ENCODE measurements around the gene SLC4A5.

SLC4A5 gene

GRCh38 chr2:74228772-74229171 is 114.4 kb downstream of the SLC4A5 start:
- DNase-seq (ENCODE audit: insufficient read length, low spot score) (no peak), FAIRE-seq (no peak)
- TF ChIP-seq CTCF (IDR thresholded peaks at IDR 0.05; ENCODE audit: insufficient read depth, missing control alignments), result no peak

- DNase-seq (ENCODE audit: insufficient read length, low spot score), result no peak
- TF ChIP-seq CTCF (IDR thresholded peaks at IDR 0.05; ENCODE audit: insufficient read depth, missing control alignments), result no peak
- no peak for FAIRE-seq
These were observed 115.6 kb downstream of the SLC4A5 start for GRCh38 chr2:74227646-74228045.

- no peak for FAIRE-seq
- no peak for TF ChIP-seq CTCF (IDR thresholded peaks at IDR 0.05; ENCODE audit: insufficient read depth, missing control alignments)
These were observed 116.5 kb downstream of the SLC4A5 start for GRCh38 chr2:74226648-74227213.

GRCh38 chr2:74225698-74226459 is 117.3 kb downstream of the SLC4A5 start:
- FAIRE-seq, result no peak
- TF ChIP-seq CTCF (IDR thresholded peaks at IDR 0.05; ENCODE audit: insufficient read depth, missing control alignments), result no peak

More at GRCh38 chr2:74226648-74227213, 116.5 kb downstream of the SLC4A5 start:
- DNase-seq (ENCODE audit: insufficient read length, low spot score), result no peak

GRCh38 chr2:74223941-74224770 is 119.1 kb downstream of the SLC4A5 start:
- DNase-seq (ENCODE audit: insufficient read length, low spot score) (no peak), FAIRE-seq (no peak)
- no peak for TF ChIP-seq CTCF (IDR thresholded peaks at IDR 0.05; ENCODE audit: insufficient read depth, missing control alignments)

More at GRCh38 chr2:74225698-74226459, 117.3 kb downstream of the SLC4A5 start:
- no peak for DNase-seq (ENCODE audit: insufficient read length, low spot score)

- no peak for TF ChIP-seq CTCF (IDR thresholded peaks at IDR 0.05; ENCODE audit: insufficient read depth, missing control alignments)
- no peak for DNase-seq (ENCODE audit: insufficient read length, low spot score)
- FAIRE-seq, result no peak
These were observed 120.9 kb downstream of the SLC4A5 start for GRCh38 chr2:74222300-74222650.
